Cardiac muscle cell (in vitro differentiated cells and primary cell): ENCODE results near the gene COL4A1. TPM values are rescaled to one million over a fixed set of nuclear protein-coding genes. Genes with fewer than 3 reads are reported as not detected.

ENCODE experiments used
- DNase-seq, 2 donors: peaks; one replicate each; pipeline versions ENCODE4 v3.0.0 to v3.0.0-alpha.2; 2010 to 2017; ENCODE audit warnings: low read depth in 1 of 2, low spot score in 1 of 2
- H3K27ac ChIP-seq: fragments of 200-600 bp; sonication (generic); 2 replicates; pipeline ENCODE4 v1.5.1; 2016
- H3K27me3 ChIP-seq: fragments of 200-600 bp; sonication (generic); 2 replicates; pipeline ENCODE4 v1.6.0; 2016; ENCODE audit warnings: control low read depth
- H3K36me3 ChIP-seq: fragments of 200-600 bp; sonication (generic); 2 replicates; pipeline ENCODE4 v1.5.1; 2016; ENCODE audit warnings: control low read depth
- H3K4me1 ChIP-seq: fragments of 200-600 bp; sonication (generic); 2 replicates; pipeline ENCODE4 v1.8.1; 2017; ENCODE audit warnings: low read depth, mild to moderate bottlenecking, mixed run types
- H3K4me3 ChIP-seq: fragments of 200-600 bp; sonication (generic); 2 replicates; pipeline ENCODE4 v1.5.1; 2016; ENCODE audit warnings: mild to moderate bottlenecking
- H3K9me3 ChIP-seq: fragments of 200-600 bp; sonication (generic); 2 replicates; pipeline ENCODE4 v1.5.1; 2017; ENCODE audit warnings: low read depth, mild to moderate bottlenecking, control low read depth
- polyA plus RNA-seq: library from polyadenylated mRNA; unstranded; fragments of >200 nt; fragmentation: Nextera tagmentation; extraction: Ambion mirVana; gene quantifications from 2 replicates; pipeline ENCODE4 v1.2.1, GENCODE V29; 2016
- total RNA-seq: library from RNA; depleted of rRNA; stranded (reverse); fragments of >200 nt; gene quantifications from 2 replicates; pipeline ENCODE4 v1.2.3, GENCODE V29; 2016
- TF ChIP-seq, protein P1 (sequence below): IDR thresholded peaks from 2 replicates; pipeline ENCODE4 v1.5.1; 2012; ENCODE audit warnings: low read depth, mild to moderate bottlenecking, low read length

The COL4A1 gene
- total and polyA plus RNA-seq, 2 experiments from 2014 or later: 73.9 to 171 TPM

- H3K4me3 ChIP-seq: no peak overlapping the region
These were observed 62.7 kb downstream of the COL4A1 start for GRCh38 chr13:110244071-110244830.

GRCh38 chr13:110242615-110243014 is 64.3 kb downstream of the COL4A1 start:
- Histone ChIP-seq H3K36me3 (no peaks in the 10 kb centered on the region), H3K4me3 (no peak overlapping the region), H3K4me1 (peaks cover 48% of the 10 kb centered on the region), H3K27me3 (no peaks in the 10 kb centered on the region), H3K9me3 (no peaks in the 10 kb centered on the region), H3K27ac (peak overlapping the region; percentile 87)
- DNase-seq: peak in 1 of 2 donors; percentile 30
- TF ChIP-seq, protein P1, sequence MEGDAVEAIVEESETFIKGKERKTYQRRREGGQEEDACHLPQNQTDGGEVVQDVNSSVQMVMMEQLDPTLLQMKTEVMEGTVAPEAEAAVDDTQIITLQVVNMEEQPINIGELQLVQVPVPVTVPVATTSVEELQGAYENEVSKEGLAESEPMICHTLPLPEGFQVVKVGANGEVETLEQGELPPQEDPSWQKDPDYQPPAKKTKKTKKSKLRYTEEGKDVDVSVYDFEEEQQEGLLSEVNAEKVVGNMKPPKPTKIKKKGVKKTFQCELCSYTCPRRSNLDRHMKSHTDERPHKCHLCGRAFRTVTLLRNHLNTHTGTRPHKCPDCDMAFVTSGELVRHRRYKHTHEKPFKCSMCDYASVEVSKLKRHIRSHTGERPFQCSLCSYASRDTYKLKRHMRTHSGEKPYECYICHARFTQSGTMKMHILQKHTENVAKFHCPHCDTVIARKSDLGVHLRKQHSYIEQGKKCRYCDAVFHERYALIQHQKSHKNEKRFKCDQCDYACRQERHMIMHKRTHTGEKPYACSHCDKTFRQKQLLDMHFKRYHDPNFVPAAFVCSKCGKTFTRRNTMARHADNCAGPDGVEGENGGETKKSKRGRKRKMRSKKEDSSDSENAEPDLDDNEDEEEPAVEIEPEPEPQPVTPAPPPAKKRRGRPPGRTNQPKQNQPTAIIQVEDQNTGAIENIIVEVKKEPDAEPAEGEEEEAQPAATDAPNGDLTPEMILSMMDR: no peak

More at GRCh38 chr13:110244071-110244830, 62.7 kb downstream of the COL4A1 start:
- Histone ChIP-seq H3K4me1 (peaks cover 37% of the 10 kb centered on the region), H3K27me3 (no peaks in the 10 kb centered on the region), H3K27ac (no peak overlapping the region), H3K9me3 (no peaks in the 10 kb centered on the region), H3K36me3 (no peaks in the 10 kb centered on the region)
- TF ChIP-seq, protein P1: no peak
- DNase-seq: no peak

- no peak overlapping the region for H3K27ac ChIP-seq
These were observed 66.0 kb downstream of the COL4A1 start for GRCh38 chr13:110240943-110241342.

DNA sequence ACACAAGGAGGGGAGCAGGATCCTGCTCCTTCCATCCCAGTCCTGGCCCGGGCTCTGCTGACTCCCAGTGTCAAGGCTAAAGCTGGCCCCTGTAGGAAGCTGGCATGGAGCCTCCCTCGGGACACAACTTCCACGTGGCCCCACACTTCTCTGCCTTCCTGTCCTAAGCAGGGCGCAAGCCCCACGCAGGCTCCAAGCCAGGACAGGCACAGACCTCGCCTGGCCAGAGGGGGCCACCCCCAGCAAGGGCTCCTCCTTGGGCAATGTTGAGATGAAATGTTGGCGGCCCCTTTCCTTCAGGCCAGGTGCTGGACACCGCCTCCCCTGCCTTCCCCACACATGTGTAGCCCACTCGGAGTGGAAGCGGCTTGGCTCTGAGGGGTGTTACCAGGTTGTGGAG is 66.6 kb downstream of the COL4A1 start:
- DNase-seq: no peak
- Histone ChIP-seq H3K4me1 (peaks cover 33% of the 10 kb centered on the region), H3K27ac (no peak overlapping the region), H3K9me3 (no peaks in the 10 kb centered on the region), H3K27me3 (no peaks in the 10 kb centered on the region), H3K36me3 (no peaks in the 10 kb centered on the region), H3K4me3 (no peak overlapping the region)
- TF ChIP-seq, protein P1: no peak

More at GRCh38 chr13:110240943-110241342, 66.0 kb downstream of the COL4A1 start:
- TF ChIP-seq, protein P1: no peak
- no peak overlapping the region for H3K4me3 ChIP-seq
- no peaks in the 10 kb centered on the region for H3K36me3 ChIP-seq
- DNase-seq: no peak
- no peaks in the 10 kb centered on the region for H3K9me3 ChIP-seq
- H3K27me3 ChIP-seq: no peaks in the 10 kb centered on the region
- H3K4me1 ChIP-seq: peaks cover 33% of the 10 kb centered on the region

- Histone ChIP-seq H3K27me3 (no peaks in the 10 kb centered on the region), H3K9me3 (no peaks in the 10 kb centered on the region), H3K4me1 (peaks cover 29% of the 10 kb centered on the region), H3K36me3 (no peaks in the 10 kb centered on the region), H3K4me3 (no peak overlapping the region), H3K27ac (peak overlapping the region; percentile 41)
- DNase-seq: no peak
- TF ChIP-seq, protein P1: no peak
These were observed 67.5 kb downstream of the COL4A1 start for GRCh38 chr13:110239280-110240125.
